ENCODE measurements around the gene TSPAN11. TPM values are rescaled to one million over a fixed set of nuclear protein-coding genes. Genes with fewer than 3 reads are reported as not detected.
"Not testable (repeated sequence)": the region's sequence is repeated elsewhere in the genome, so short reads cannot be mapped to it uniquely, and the experiment has no call there.

The TSPAN11 gene
- total RNA-seq, 2 experiments from 2014 or later: not detected

GRCh38 chr12:31007153-31007495, 80.6 kb downstream of the TSPAN11 start:
- no peak overlapping the region for H3K27ac Mint-ChIP-seq
- H3K36me3 Mint-ChIP-seq (ENCODE audit: low read depth): no peaks in the 10 kb centered on the region
- no peaks in the 10 kb centered on the region for H3K4me1 Mint-ChIP-seq
- POLR2A ChIA-PET: no interaction called here
- H3K9me3 Mint-ChIP-seq: no peaks in the 10 kb centered on the region
- H3K4me3 Mint-ChIP-seq: no peak overlapping the region
- CTCF ChIA-PET: no interaction called here
- DNase-seq: no peak
- H3K27me3 Mint-ChIP-seq: peaks cover 3% of the 10 kb centered on the region

DNA sequence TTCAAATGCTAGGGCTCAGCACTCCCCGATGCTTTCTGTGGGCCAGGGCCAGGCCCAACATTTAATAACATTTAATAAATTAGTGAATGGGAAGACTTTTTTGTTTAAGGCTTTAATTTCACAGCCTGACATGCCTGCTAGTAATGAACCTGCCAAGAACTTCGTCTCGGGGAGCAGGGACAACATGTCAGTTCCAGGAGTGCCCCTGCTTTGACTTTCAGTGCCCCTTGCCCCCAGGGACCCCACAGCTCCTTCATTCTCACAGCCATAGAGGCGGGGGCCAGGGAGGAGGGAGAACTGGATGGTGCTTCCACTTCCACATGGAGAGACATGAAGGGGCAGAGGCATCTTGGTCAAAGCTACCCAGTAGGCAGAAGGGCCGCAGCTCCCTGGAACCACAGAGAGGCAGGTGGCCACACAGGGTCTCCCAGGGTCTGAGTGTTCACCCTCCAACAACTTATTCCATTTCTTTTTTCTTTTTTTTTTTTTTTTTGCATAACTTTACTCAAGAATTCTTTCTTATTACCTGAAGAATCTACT, 81.2 kb downstream of the TSPAN11 start:
- Mint-ChIP-seq H3K4me1 (no peaks in the 10 kb centered on the region), H3K27me3 (peaks cover 3% of the 10 kb centered on the region), H3K9me3 (no peaks in the 10 kb centered on the region), H3K36me3 (ENCODE audit: low read depth) (no peaks in the 10 kb centered on the region), H3K27ac (no peak overlapping the region), H3K4me3 (no peak overlapping the region)
- CTCF ChIA-PET: no interaction called here
- POLR2A ChIA-PET: no interaction called here
- DNase-seq: no peak

DNA sequence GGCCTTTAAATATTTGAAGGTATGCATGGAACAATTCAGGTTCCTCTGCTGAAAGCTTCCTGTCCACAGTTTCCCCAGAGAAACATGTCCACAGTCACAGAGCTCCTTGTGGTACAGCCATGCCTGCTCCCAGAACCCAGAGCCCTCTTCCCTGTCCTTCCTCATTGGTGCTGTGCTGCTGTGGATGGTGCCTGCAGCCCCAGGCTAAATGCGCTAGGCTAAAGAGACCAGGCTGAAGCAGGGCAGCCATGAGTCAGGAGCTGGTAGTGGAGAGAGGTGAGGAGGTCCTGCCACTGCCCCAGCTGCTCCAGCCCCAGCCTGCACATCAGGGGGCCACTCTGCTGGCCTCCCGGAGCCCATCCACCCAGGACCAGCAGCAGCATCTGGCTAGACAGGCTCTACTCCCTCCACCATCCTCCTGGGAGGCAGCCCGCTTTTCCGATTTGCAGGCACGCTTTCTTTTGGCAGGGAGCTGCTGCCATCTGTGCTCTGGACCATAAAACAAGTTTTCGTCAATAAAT, 81.8 kb downstream of the TSPAN11 start:
- POLR2A ChIA-PET: no interaction called here
- no peak overlapping the region for H3K4me3 Mint-ChIP-seq
- no peak overlapping the region for H3K27ac Mint-ChIP-seq
- no peaks in the 10 kb centered on the region for H3K36me3 Mint-ChIP-seq (ENCODE audit: low read depth)
- no peak for DNase-seq
- peaks cover 3% of the 10 kb centered on the region for H3K27me3 Mint-ChIP-seq
- CTCF ChIA-PET: interaction anchor here (1.0 kb wide), 1 partner anchor 20 kb away, joined by 3 read pairs; no protein-coding TSS in a partner anchor
- no peaks in the 10 kb centered on the region for H3K4me1 Mint-ChIP-seq
- no peaks in the 10 kb centered on the region for H3K9me3 Mint-ChIP-seq

- Mint-ChIP-seq H3K4me3 (no peak overlapping the region), H3K27me3 (peaks cover 1% of the 10 kb centered on the region), H3K27ac (no peak overlapping the region), H3K9me3 (no peaks in the 10 kb centered on the region), H3K4me1 (no peaks in the 10 kb centered on the region), H3K36me3 (ENCODE audit: low read depth) (no peaks in the 10 kb centered on the region)
- ChIA-PET POLR2A (no interaction called here), CTCF (interaction anchor here (1.0 kb wide), 1 partner anchor 19 kb away, joined by 3 read pairs; no protein-coding TSS in a partner anchor)
- DNase-seq: no peak
These were observed 82.7 kb downstream of the TSPAN11 start for GRCh38 chr12:31008961-31009840.

GRCh38 chr12:31009976-31010375, 83.4 kb downstream of the TSPAN11 start:
- Mint-ChIP-seq H3K27me3 (peaks cover 4% of the 10 kb centered on the region), H3K9me3 (no peaks in the 10 kb centered on the region), H3K27ac (no peak overlapping the region), H3K36me3 (ENCODE audit: low read depth) (no peaks in the 10 kb centered on the region), H3K4me3 (no peak overlapping the region), H3K4me1 (no peaks in the 10 kb centered on the region)
- no peak for DNase-seq
- POLR2A ChIA-PET: no interaction called here
- CTCF ChIA-PET: no interaction called here

DNA sequence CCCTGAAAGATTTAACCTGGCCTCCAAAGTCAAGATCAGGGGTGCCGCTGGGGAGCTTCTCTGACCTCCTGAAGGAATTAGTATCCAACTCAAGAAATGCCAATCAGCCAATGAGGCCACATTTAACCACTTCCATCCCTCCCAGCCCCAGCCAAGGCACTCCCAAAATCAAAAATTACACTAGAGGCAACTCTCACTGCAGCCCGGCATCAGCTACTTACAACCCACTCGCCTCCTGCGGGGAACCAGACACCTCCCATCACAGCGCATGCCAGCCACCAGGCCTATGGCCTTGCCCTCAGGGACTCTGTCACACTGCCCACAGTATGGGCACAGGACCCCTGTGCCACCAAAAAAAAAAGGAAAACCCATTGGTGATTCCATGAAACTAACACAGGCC, 84.8 kb downstream of the TSPAN11 start:
- Mint-ChIP-seq H3K9me3 (no peaks in the 10 kb centered on the region), H3K27ac (no peak overlapping the region), H3K4me3 (no peak overlapping the region), H3K4me1 (no peaks in the 10 kb centered on the region), H3K27me3 (peaks cover 4% of the 10 kb centered on the region), H3K36me3 (ENCODE audit: low read depth) (no peaks in the 10 kb centered on the region)
- CTCF ChIA-PET: no interaction called here
- DNase-seq: no peak
- POLR2A ChIA-PET: no interaction called here

- CTCF ChIA-PET: interaction anchor here (1.1 kb wide), 1 partner anchor 9 kb away, joined by 5 read pairs; no protein-coding TSS in a partner anchor
- POLR2A ChIA-PET: no interaction called here
These were observed 85.4 kb downstream of the TSPAN11 start for GRCh38 chr12:31011746-31012566.

DNA sequence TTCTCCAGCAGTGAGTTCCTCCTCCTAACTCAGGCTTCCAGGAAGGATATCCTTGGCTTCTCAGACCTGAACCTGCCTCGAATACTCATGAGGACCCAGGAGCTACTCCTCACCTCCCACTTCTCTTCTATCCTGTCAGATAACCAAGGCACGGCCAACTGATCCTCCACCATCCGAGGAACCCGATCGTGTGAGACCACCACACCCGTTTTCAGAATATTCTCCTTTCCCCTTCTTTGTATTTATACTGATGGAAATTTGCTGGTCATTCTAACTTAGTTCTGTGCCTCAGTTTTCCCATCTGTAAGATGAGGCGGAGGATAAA, 86.0 kb downstream of the TSPAN11 start:
- H3K27me3 Mint-ChIP-seq; H3K4me3 Mint-ChIP-seq; H3K4me1 Mint-ChIP-seq; H3K27ac Mint-ChIP-seq; H3K9me3 Mint-ChIP-seq; H3K36me3 Mint-ChIP-seq (ENCODE audit: low read depth); POLR2A ChIA-PET; DNase-seq: not testable (repeated sequence)
- CTCF ChIA-PET: interaction anchor here (1.1 kb wide), 1 partner anchor 9 kb away, joined by 5 read pairs; no protein-coding TSS in a partner anchor

More at GRCh38 chr12:31011746-31012566, 85.4 kb downstream of the TSPAN11 start:
- H3K4me3 Mint-ChIP-seq: no peak overlapping the region
- no peaks in the 10 kb centered on the region for H3K4me1 Mint-ChIP-seq
- peaks cover 4% of the 10 kb centered on the region for H3K27me3 Mint-ChIP-seq
- no peak for DNase-seq
- H3K27ac Mint-ChIP-seq: no peak overlapping the region
- H3K9me3 Mint-ChIP-seq: no peaks in the 10 kb centered on the region
- no peaks in the 10 kb centered on the region for H3K36me3 Mint-ChIP-seq (ENCODE audit: low read depth)

- H3K4me3 Mint-ChIP-seq: no peak overlapping the region
- DNase-seq: no peak
- H3K36me3 Mint-ChIP-seq (ENCODE audit: low read depth): no peaks in the 10 kb centered on the region
- H3K27ac Mint-ChIP-seq: no peak overlapping the region
- ChIA-PET CTCF (no interaction called here), POLR2A (no interaction called here)
- H3K9me3 Mint-ChIP-seq: no peaks in the 10 kb centered on the region
- H3K27me3 Mint-ChIP-seq: peaks cover 4% of the 10 kb centered on the region
- H3K4me1 Mint-ChIP-seq: no peaks in the 10 kb centered on the region
These were observed 88.7 kb downstream of the TSPAN11 start for GRCh38 chr12:31015215-31015614.

GRCh38 chr12:31016057-31016456, 89.5 kb downstream of the TSPAN11 start:
- H3K4me1 Mint-ChIP-seq: no peaks in the 10 kb centered on the region
- H3K4me3 Mint-ChIP-seq: no peak overlapping the region
- CTCF ChIA-PET: no interaction called here

DNA sequence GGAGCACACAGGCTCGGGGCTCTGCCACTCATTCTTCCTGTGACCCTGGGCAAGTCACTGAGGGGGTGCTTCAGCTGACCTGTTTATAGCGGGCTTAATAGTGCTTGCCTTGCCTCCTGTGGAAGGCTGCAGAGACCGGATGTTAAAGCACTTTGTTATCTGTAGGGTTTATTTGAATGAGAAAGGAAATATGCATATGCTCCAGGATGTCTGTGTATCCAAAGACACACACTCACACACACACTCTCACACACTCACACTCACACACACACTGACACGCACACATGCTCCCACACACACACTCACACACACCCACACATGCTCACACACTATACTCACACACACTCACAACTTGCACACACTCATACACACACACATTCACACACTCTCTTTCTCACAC, 91.0 kb downstream of the TSPAN11 start:
- Mint-ChIP-seq H3K27ac (no peak overlapping the region), H3K27me3 (peaks cover 6% of the 10 kb centered on the region), H3K36me3 (ENCODE audit: low read depth) (no peaks in the 10 kb centered on the region), H3K4me3 (no peak overlapping the region), H3K9me3 (no peaks in the 10 kb centered on the region), H3K4me1 (no peaks in the 10 kb centered on the region)
- DNase-seq: no peak
- POLR2A ChIA-PET: no interaction called here
- CTCF ChIA-PET: no interaction called here

More at GRCh38 chr12:31016057-31016456, 89.5 kb downstream of the TSPAN11 start:
- Mint-ChIP-seq H3K9me3 (no peaks in the 10 kb centered on the region), H3K36me3 (ENCODE audit: low read depth) (no peaks in the 10 kb centered on the region), H3K27me3 (peaks cover 6% of the 10 kb centered on the region), H3K27ac (no peak overlapping the region)
- DNase-seq: no peak
- POLR2A ChIA-PET: interaction anchor here (0.6 kb wide), 1 partner anchor 57 kb away, joined by 3 read pairs; no protein-coding TSS in a partner anchor

- ChIA-PET CTCF (no interaction called here), POLR2A (no interaction called here)
- Mint-ChIP-seq H3K27me3 (peaks cover 6% of the 10 kb centered on the region), H3K4me3 (no peak overlapping the region), H3K36me3 (ENCODE audit: low read depth) (no peaks in the 10 kb centered on the region), H3K9me3 (no peaks in the 10 kb centered on the region), H3K27ac (no peak overlapping the region), H3K4me1 (no peaks in the 10 kb centered on the region)
- DNase-seq: no peak
These were observed 91.7 kb downstream of the TSPAN11 start for GRCh38 chr12:31018106-31018789.

Data from activated CD4-positive, alpha-beta T cell treated with anti-CD3 and anti-CD28 coated beads, Interleukin-2, amount 10 ng/mL, durations not matched to agents 7 days and 5 days (primary cell).